Measurements from ENCODE around the gene TMEM147. TPM values are rescaled to one million over a fixed set of nuclear protein-coding genes. Genes with fewer than 3 reads are reported as not detected.

TMEM147 gene
- total RNA-seq, 1 donor from 2014 or later = 104 TPM

DNA sequence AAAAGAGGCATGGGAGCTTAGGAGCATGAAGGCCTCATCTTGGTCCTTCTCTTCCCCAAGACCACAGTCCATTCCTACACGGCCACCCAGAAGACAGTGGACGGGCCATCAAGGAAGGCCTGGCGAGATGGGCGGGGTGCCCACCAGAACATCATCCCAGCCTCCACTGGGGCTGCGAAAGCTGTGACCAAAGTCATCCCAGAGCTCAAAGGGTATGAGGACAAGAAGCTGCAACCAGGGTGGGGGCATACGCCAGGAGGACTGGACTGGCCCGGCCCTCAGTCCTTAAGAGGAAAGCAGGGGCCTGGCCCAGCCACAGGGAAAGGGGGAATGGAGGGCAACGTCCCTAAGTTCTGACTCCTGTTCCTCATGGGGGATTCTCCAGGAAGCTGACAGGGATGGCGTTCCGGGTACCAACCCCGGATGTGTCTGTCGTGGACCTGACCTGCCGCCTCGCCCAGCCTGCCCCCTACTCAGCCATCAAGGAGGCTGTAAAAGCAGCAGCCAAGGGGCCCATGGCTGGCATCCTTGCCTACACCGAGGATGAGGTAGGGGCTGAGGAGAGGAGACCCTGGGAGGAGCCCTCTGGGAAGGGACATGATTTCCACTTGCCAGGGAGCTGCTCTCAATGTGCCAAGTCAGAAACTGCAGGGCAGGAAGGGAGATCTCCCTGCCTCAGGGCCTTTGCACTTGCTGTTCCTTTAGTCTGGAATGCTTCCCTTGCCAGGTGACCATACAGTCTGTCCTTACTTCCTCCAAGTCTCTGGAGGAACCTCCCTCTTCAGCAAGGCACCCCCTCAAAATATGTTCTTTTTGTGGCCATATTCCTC lies 1.9 kb upstream of the TMEM147 start:
- no peaks in the 10 kb centered on the region for H3K9me3 Mint-ChIP-seq
- H3K36me3 Mint-ChIP-seq = no peaks in the 10 kb centered on the region
- H3K4me1 Mint-ChIP-seq (ENCODE audit: unreplicated experiment) = peaks cover 15% of the 10 kb centered on the region
- no peak overlapping the region for H3K4me3 Mint-ChIP-seq
- no peak for DNase-seq (ENCODE audit: extremely low spot score, unreplicated experiment)
- TF ChIP-seq, protein P1, sequence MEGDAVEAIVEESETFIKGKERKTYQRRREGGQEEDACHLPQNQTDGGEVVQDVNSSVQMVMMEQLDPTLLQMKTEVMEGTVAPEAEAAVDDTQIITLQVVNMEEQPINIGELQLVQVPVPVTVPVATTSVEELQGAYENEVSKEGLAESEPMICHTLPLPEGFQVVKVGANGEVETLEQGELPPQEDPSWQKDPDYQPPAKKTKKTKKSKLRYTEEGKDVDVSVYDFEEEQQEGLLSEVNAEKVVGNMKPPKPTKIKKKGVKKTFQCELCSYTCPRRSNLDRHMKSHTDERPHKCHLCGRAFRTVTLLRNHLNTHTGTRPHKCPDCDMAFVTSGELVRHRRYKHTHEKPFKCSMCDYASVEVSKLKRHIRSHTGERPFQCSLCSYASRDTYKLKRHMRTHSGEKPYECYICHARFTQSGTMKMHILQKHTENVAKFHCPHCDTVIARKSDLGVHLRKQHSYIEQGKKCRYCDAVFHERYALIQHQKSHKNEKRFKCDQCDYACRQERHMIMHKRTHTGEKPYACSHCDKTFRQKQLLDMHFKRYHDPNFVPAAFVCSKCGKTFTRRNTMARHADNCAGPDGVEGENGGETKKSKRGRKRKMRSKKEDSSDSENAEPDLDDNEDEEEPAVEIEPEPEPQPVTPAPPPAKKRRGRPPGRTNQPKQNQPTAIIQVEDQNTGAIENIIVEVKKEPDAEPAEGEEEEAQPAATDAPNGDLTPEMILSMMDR (conservative IDR thresholded peaks at IDR 0.05) = no peak
- H3K27me3 Mint-ChIP-seq = no peaks in the 10 kb centered on the region
- no peak overlapping the region for H3K27ac Mint-ChIP-seq

- no peak for DNase-seq (ENCODE audit: extremely low spot score, unreplicated experiment)
- TF ChIP-seq, protein P1 (conservative IDR thresholded peaks at IDR 0.05) = no peak
- Mint-ChIP-seq H3K27me3 (no peaks in the 10 kb centered on the region), H3K4me1 (ENCODE audit: unreplicated experiment) (peaks cover 22% of the 10 kb centered on the region), H3K9me3 (no peaks in the 10 kb centered on the region), H3K27ac (peak overlapping the region; percentile 85), H3K4me3 (peak overlapping the region; percentile 92), H3K36me3 (peaks cover 3% of the 10 kb centered on the region)
These were observed 1.2 kb upstream of the TMEM147 start for GRCh38 chr19:35544110-35544802.

DNA sequence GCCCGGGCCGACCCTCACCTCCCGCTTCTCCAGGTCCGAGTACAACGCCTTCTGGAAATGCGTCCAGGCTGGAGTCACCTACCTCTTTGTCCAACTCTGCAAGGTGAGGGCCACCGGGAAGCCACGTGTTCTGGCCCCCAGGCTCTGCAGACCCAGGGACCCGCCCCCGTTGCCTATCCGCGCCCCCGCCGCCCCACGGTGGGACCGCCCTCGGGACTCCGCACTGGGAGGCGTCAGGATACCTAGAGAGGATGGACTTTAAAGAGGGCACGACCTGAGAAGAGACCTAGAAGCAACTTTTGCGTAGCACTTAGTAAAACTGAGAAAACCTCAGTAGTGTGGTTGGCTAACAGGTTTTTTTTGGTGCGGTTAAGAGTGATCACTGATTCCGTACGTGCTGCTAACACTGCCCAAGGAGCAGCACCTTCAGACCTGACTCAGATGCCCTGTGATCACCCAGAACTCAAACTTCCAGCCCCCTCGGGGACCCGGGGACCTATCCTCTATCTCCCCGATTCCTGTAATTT lies 492 bp downstream of the TMEM147 start:
- Mint-ChIP-seq H3K36me3 (peaks cover 5% of the 10 kb centered on the region), H3K27me3 (no peaks in the 10 kb centered on the region), H3K4me3 (peak overlapping the region; percentile 92), H3K9me3 (no peaks in the 10 kb centered on the region), H3K27ac (peak overlapping the region; percentile 86), H3K4me1 (ENCODE audit: unreplicated experiment) (peaks cover 20% of the 10 kb centered on the region)
- DNase-seq (ENCODE audit: extremely low spot score, unreplicated experiment) = no peak
- TF ChIP-seq, protein P1 (conservative IDR thresholded peaks at IDR 0.05) = no peak

GRCh38 chr19:35546532-35546931 lies 1.1 kb downstream of the TMEM147 start:
- TF ChIP-seq, protein P1 (conservative IDR thresholded peaks at IDR 0.05) = no peak
- Mint-ChIP-seq H3K27ac (peak overlapping the region; percentile 86), H3K27me3 (no peaks in the 10 kb centered on the region), H3K4me1 (ENCODE audit: unreplicated experiment) (peaks cover 20% of the 10 kb centered on the region), H3K9me3 (no peaks in the 10 kb centered on the region), H3K36me3 (peaks cover 5% of the 10 kb centered on the region), H3K4me3 (peak overlapping the region; percentile 92)
- no peak for DNase-seq (ENCODE audit: extremely low spot score, unreplicated experiment)

DNA sequence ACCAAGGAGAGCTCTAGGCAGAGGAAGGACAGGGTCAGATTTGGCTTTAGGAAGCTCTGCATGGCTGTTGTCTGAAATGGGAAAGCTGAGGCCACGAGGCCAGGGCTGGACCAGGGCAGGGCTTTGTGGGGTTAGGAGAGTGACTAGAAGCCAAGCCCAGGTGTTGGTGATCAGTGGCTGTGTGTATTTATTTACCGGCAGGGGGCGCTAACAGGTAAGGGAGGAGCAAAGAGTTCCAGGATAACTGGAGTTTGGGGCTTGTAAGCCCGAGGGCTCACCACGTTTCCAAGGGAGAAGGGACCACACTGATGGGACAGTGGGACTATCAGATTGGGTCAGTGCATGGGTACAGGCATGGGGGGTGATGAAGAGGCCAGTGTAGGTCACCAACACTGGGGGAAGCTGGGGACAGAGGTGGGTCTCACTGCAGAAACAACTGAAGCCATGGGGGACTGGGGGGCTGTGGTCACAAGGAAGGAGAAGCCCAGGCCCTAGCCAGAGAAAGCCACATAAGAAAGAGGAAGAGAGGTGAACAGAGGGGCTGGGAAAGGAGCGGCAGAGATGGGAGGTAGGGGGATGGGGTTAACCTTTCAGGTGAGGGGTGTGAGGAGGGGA lies 3.9 kb downstream of the TMEM147 start:
- no peaks in the 10 kb centered on the region for H3K9me3 Mint-ChIP-seq
- H3K27me3 Mint-ChIP-seq = peaks cover 7% of the 10 kb centered on the region
- TF ChIP-seq, protein P1 (conservative IDR thresholded peaks at IDR 0.05) = peak; percentile 83
- H3K27ac Mint-ChIP-seq = peak overlapping the region; percentile 77
- no peak for DNase-seq (ENCODE audit: extremely low spot score, unreplicated experiment)
- peak overlapping the region; percentile 75 for H3K4me3 Mint-ChIP-seq
- H3K4me1 Mint-ChIP-seq (ENCODE audit: unreplicated experiment) = peaks cover 16% of the 10 kb centered on the region
- peaks cover 5% of the 10 kb centered on the region for H3K36me3 Mint-ChIP-seq
